Middle frontal gyrus (tissue), 1 donor: ENCODE results near the gene MAD2L1.
"Not testable (repeated sequence)": the region's sequence is repeated elsewhere in the genome, so short reads cannot be mapped to it uniquely, and the experiment has no call there.

ENCODE experiments used
- DNase-seq: peaks from one replicate; pipeline ENCODE4 v3.0.0-alpha.2; 2015; ENCODE audit warnings: low spot score; ENCODE audit errors: extremely low spot score

MAD2L1 gene

GRCh38 chr4:120066517-120067340, at the start of gene MAD2L1:
Gene MAD2L1 (minus strand): TSS chr4:120066848. CDS start chr4:120066734, 114 bp downstream.
- peak; percentile 96 for DNase-seq

GRCh38 chr4:120111745-120112144, 45.1 kb upstream of the MAD2L1 start:
- no peak for DNase-seq

GRCh38 chr4:120109406-120109805, 42.8 kb upstream of the MAD2L1 start:
- no peak for DNase-seq

- DNase-seq = no peak
These were observed 38.8 kb upstream of the MAD2L1 start for GRCh38 chr4:120105472-120105871.

- DNase-seq = no peak
These were observed 30.1 kb upstream of the MAD2L1 start for GRCh38 chr4:120096508-120097297.

GRCh38 chr4:120088507-120088906, 21.9 kb upstream of the MAD2L1 start:
- no peak for DNase-seq

- not testable (repeated sequence) for DNase-seq
These were observed 21.4 kb upstream of the MAD2L1 start for GRCh38 chr4:120088066-120088465.

- no peak for DNase-seq
These were observed 19.1 kb upstream of the MAD2L1 start for GRCh38 chr4:120085705-120086104.

- no peak for DNase-seq
These were observed 17.7 kb upstream of the MAD2L1 start for GRCh38 chr4:120084327-120084726.

GRCh38 chr4:120083152-120083551, 16.5 kb upstream of the MAD2L1 start:
- DNase-seq = no peak

GRCh38 chr4:120082251-120082650, 15.6 kb upstream of the MAD2L1 start:
- no peak for DNase-seq

- no peak for DNase-seq
These were observed 15.1 kb upstream of the MAD2L1 start for GRCh38 chr4:120081726-120082125.

GRCh38 chr4:120080533-120080932, 13.9 kb upstream of the MAD2L1 start:
- no peak for DNase-seq

- DNase-seq = no peak
These were observed 13.3 kb upstream of the MAD2L1 start for GRCh38 chr4:120079839-120080520.

GRCh38 chr4:120078216-120078615, 11.6 kb upstream of the MAD2L1 start:
- DNase-seq = no peak

GRCh38 chr4:120071192-120071795, 4.6 kb upstream of the MAD2L1 start:
- DNase-seq = no peak

- no peak for DNase-seq
These were observed 3.5 kb upstream of the MAD2L1 start for GRCh38 chr4:120070196-120070595.

GRCh38 chr4:120065974-120066516, 603 bp downstream of the MAD2L1 start:
- no peak for DNase-seq

- DNase-seq = no peak
These were observed 1.8 kb downstream of the MAD2L1 start for GRCh38 chr4:120064887-120065286.

- not testable (repeated sequence) for DNase-seq
These were observed 2.9 kb downstream of the MAD2L1 start for GRCh38 chr4:120063711-120064110.

- DNase-seq = no peak
These were observed 3.9 kb downstream of the MAD2L1 start for GRCh38 chr4:120062663-120063195.
